ENCODE measurements around the gene SNX10.

The SNX10 gene

GRCh38 chr7:26340476-26341018 lies 48.9 kb downstream of the SNX10 start:
- no peak for DNase-seq

DNA sequence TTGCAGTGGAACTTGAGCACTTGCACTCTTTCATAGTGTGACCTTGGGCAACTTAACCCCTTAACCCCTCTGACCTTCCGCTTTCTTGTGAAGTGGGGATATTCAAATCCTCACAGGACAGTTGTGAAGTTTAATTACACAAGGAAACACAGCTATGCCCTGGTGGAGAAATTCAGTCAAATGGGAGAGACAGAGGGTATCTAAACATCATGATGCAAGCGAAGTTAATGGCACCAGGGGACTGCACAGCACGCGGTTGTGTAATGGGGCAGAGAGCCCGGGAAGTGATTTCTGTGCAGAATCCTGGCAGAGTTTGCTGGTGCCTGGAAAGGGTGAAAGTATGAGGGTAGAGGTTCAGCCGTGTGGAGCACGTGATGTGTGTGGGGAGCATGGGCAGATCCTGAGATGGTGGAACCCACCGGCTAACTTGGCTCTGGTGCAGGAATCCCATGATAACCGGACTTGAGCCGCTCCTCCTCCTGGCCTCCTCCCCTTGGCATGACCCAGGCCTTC lies 51.7 kb downstream of the SNX10 start:
- DNase-seq: no peak

- no peak for DNase-seq
Measured at GRCh38 chr7:26343837-26344236, 52.2 kb downstream of the SNX10 start.

- DNase-seq: no peak
Measured at GRCh38 chr7:26345202-26345601, 53.5 kb downstream of the SNX10 start.

- DNase-seq: no peak
Measured at GRCh38 chr7:26345837-26346236, 54.2 kb downstream of the SNX10 start.

GRCh38 chr7:26346611-26347203 lies 55.0 kb downstream of the SNX10 start:
- no peak for DNase-seq

GRCh38 chr7:26348234-26348851 lies 56.7 kb downstream of the SNX10 start:
- no peak for DNase-seq

DNA sequence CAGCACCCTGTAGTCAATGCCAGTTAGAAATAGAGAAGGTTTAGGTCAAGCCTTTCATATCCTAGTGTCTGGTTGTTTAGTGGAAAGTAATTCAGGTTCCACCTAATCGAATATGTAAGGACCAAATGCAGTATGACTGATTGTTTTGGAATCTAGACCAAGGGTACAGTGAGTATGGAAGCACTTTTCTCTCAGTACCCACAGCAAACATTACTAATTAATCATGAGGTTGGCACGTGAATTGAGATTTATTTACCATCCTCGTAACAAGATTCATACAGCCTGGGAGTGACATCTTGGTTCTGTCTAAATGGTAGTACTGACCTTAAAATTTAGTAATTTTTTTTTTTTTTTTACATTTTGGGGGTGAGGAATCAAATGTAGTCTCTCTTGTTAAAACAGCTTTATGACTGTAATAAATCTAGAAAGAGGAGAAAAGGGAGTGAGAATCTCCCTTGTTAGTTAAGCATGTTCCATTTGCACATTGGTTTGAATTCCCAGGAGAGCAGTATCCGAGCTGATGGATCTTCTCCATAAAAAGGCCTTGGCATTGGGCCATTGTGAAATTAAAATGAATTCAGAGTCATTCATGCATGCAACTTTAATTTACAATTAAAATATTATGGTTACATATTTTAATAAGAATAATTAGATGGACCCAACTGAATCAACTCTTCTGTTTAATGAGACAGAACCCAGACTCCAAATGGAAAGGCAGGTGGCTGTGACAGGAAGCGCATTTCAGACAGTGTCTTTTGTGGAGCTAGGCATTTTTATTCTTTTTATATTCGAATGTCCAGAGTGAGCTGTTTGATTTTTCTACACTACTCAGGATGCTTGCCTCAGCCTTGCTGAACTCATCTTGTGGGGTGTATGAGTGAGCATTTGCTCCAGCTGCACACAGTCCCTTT lies 57.6 kb downstream of the SNX10 start:
- no peak for DNase-seq

GRCh38 chr7:26351171-26351570 lies 59.5 kb downstream of the SNX10 start:
- DNase-seq: no peak

DNA sequence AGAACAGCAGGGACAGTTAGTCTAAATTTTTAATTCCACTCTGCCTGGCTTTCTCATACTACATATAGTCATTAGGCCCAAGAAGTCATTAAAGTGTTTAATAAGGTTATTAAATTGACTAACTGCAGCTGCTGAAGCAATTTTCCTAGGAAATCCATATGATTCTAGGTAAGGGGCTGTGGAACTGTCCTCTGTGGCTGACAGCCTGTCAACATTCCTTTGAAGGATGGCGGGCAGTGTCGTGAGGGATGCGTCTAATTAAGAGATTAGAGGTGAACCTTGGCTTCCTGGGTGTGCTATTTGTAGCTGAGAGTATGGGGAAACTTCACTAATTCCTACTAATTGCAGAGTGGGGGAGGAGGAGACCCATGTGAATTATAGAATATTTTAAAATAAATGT lies 64.6 kb downstream of the SNX10 start:
- no peak for DNase-seq

DNA sequence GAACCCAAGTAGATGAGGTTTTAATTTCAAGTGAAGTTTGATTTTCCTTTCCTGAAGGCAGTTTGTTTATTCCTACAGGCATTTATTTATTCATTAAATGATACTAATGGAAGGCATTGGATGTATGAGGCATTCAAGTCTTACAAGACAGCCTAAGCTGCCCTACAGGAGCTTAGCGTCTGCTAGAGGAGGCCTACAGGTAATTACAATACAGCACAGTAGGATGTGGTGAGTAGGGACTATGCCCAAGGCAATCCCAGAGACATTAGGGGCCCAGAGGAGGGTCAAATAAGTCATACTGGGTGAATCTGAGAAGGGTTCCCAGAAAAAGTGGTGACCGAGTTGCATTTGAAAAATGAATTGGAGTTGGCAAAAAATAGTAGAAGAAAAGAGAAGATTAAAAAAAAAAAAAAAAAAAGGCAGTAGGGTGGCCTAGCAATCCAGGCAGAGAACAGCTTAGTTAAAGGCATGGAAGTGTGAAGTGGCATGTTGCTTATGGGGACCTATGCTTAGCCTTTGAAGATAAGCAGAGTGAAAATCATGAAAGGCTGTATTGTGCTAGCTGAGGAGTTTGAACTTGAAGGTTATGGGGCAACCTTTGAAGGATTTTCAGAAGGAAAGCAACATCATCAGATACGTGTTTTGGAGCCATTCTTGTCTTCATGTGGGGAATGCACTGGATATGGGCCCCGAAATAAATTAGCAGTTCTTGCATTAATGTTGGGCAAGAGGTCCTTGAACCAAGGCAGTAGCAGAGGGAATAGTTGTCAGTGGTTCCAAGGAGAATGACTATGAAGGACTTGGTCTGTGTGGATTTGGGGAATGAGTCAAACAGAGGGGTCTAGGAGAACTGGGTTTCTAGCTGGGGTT lies 65.5 kb downstream of the SNX10 start:
- no peak for DNase-seq

DNA sequence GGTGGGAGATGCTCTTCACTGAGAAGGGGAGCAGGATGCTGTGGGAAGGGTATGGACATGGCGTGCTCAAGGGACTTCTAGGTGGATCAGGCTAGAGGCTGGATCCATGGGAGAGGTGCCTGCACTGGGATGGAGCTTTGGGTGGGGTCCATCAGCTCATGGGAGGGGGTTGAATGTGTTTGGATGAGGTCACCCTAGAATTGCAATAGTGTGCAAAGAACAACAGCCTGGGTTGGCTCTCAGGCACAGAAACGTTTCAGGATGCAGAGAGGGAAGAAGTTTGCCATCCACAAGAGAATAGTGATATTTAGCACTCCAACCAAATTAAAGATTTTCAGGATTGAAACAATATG lies 66.1 kb downstream of the SNX10 start:
- DNase-seq: no peak

DNA sequence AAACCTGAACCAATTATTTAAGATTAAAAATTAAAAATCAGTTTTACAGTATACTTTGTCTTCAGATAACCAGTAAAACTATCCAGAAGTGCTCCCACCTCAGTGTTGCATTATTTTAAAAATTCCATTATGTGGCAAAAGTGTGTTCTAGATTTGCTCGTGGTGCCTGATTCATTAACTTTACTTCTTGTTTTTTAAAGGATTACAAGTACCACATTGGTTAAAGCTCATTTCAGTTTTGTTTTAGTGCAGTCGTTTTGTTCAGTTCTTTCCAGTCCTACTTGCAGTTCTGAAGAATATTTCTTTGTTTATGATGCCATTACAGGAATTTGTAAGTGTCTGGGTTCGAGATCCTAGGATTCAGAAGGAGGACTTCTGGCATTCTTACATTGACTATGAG lies 69.0 kb downstream of the SNX10 start:
- no peak for DNase-seq

DNA sequence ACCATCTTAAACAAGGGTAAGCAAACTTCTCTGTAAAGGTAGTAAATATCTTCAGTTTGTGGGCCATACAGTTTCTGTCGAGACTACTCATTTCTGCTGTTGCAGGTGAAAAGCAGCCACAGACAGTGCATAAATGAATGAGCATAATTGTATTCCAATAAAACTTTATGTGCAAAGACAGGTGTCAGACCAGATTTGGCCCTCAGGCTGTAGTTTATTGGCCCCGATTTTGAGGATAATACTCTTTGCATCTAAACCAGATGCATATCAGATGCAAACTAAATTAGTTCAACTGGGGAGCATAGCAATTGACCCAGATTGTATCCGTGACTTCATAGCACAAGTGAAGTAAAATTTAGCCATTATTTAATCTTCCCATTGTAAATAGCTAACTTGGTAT lies 70.0 kb downstream of the SNX10 start:
- DNase-seq: no peak

GRCh38 chr7:26363465-26363864 lies 71.8 kb downstream of the SNX10 start:
- DNase-seq: no peak

GRCh38 chr7:26365077-26365900 lies 73.6 kb downstream of the SNX10 start:
- DNase-seq: peak; percentile 41

DNA sequence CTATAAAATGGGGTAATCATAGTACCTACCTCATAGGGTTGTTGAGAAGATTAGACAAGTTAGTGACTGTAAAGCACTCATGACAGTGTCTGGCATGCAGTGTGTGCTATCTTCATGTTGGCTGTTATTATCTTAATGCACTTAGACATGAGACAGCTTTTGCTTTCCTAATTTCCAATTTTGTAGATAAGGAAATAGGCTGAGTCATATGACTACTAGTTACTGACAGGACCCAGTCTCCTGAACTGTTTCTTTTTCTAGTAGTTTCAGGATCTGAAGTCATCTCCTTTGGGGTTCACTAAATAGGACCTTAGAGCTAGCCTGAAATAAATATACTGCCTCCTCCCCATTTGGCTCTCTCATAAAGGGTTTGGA lies 74.2 kb downstream of the SNX10 start:
- DNase-seq: no peak

DNA sequence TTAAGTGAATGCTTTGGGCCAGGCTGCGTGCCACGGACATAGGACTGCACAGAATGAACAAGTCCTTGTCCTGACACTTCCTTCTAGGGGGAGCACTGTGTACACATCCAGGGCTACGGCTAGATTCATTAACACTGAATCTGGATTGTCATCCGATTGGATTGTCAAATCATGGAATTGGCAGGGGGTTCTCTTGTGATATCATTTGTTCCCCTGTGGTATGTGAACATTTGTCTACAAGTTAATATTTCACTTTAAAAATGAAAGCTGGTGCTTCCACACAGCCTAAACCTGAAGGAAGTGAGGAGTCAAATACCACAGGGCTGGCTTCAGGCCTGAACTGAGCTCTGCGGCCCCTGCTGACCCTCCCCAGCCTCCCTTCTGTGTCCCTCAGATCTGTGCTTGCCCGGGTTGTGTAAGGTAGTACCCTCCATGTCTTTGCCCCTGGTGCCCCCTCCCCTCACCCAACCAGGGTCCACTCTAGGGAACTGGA lies 75.6 kb downstream of the SNX10 start:
- no peak for DNase-seq

DNA sequence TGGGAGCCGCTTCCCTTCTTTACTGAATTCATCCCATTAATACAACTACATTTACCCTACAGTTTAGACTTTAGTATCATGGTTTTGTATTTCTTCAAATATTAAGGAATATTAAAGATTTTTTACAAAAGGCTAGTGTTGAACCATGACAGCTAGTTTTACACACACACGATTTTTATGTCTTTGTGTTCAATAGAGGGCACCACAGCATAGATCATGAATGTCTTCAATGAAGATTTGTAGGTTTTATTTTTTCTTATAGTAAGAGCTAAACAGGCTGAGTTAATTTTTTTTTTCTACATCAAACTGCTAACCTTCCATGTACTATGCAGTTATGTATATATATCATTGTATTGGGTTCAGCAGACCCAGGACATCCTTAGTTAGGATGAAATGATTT lies 76.9 kb downstream of the SNX10 start:
- DNase-seq: no peak

DNA sequence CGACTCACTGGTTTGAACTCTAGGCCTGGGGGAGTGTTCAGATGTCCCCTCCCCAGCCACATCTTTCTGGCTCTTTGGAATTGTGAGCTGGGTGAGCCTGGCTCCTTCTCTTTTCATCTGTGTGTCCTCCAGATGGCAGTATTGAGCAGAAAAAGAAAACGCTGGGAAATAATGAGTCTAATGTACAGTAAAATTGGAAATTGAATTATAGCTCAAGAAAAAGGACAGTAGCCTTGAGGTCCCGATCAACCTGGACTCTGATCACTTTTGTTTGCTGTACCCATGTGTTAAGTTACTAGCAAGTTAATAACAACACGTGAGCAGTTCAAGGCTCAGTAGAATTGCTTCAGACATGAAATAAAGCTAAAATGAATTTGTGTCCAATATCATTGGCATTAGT lies 77.9 kb downstream of the SNX10 start:
- DNase-seq: no peak

DNA sequence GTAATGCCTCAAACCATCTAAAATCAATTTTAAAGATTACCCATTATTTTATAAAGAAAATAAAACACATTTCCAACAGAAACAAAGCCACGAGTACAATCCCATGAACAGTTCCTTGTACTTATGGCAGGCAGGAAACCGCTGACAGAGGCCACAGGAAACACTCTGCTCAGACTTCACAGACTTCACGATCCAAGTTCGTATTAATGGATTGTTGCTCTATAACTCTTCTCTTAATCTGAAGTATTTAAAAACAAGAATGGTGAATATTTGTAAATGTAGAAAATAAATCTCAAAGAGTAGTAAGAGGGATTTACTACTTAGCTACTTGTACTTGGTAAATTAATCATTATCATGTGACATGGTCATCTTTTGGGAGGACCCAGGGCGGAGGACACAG lies 78.3 kb downstream of the SNX10 start:
- DNase-seq: no peak

- DNase-seq: no peak
Measured at GRCh38 chr7:26372249-26372648, 80.6 kb downstream of the SNX10 start.
